Brain microvascular endothelial cell (primary cell): ENCODE results near the gene YWHAG.

Experiments
- DNase-seq: peaks from one replicate; pipeline ENCODE4 v3.0.0-alpha.2; 2020
- H3K27ac ChIP-seq: fragments of 250-450 bp; sonication (Bioruptor Pico); 2 replicates; pipeline ENCODE4 v1.5.1; 2020; ENCODE audit warnings: mild to moderate bottlenecking, moderate library complexity
- H3K27me3 ChIP-seq: fragments of 250-450 bp; sonication (Bioruptor Pico); replicated peaks from 2 replicates; pipeline ENCODE4 v1.5.1; 2020; ENCODE audit warnings: mild to moderate bottlenecking
- H3K36me3 ChIP-seq: fragments of 250-450 bp; sonication (Bioruptor Pico); replicated peaks from 2 replicates; pipeline ENCODE4 v1.5.1; 2020; ENCODE audit warnings: mild to moderate bottlenecking
- H3K4me3 ChIP-seq: 2 replicates; pipeline ENCODE4 v1.5.1; 2011; ENCODE audit warnings: low read depth, mild to moderate bottlenecking, control low read depth, low read length, moderate library complexity
- CTCF ChIP-seq: IDR thresholded peaks from 2 replicates; pipeline ENCODE4 v1.5.1; 2011; ENCODE audit warnings: low read depth, mild to moderate bottlenecking, moderate library complexity, low read length, control low read depth, inconsistent platforms; ENCODE audit errors: missing control alignments
- in situ Hi-C: cut with HindIII; loops from 2 replicates; pipeline ENCODE4 v1.10.0; 2017; ENCODE audit warnings: low sequenced_read_pairs, low pct_ligation_motif_present

The YWHAG gene

GRCh38 chr7:76278540-76278939 is 80.3 kb downstream of the YWHAG start:
- no peak for DNase-seq
- H3K4me3 ChIP-seq: no peak overlapping the region
- peaks cover 36% of the 10 kb centered on the region for H3K27me3 ChIP-seq
- no peak for TF ChIP-seq CTCF
- H3K36me3 ChIP-seq: no peaks in the 10 kb centered on the region
- no peak overlapping the region for H3K27ac ChIP-seq
- in situ Hi-C loops: no loop called here
